Activated naive CD8-positive, alpha-beta T cell treated with anti-CD3 and anti-CD28 coated beads for 36 hours (primary cell): Measurements from ENCODE around the gene TBX2. TPM values are rescaled to one million over a fixed set of nuclear protein-coding genes. Genes with fewer than 3 reads are reported as not detected.

Source experiments
- total RNA-seq, 2 experiments: library from RNA; stranded (reverse); gene quantifications; one replicate each; pipeline ENCODE4 v1.2.3, GENCODE V29; 2021

Gene TBX2
- total RNA-seq, 2 experiments from 2014 or later: not detected

Other genes starting within 250 kb of the TBX2 start
- gene TBX4, start 52.6 kb downstream of the TBX2 start, total RNA-seq: not detected
- gene NACA2, start 191.4 kb downstream of the TBX2 start, total RNA-seq: not detected